Endothelial cell of umbilical vein (primary cell): ENCODE measurements around the gene ANKRD36C. TPM values are rescaled to one million over a fixed set of nuclear protein-coding genes. Genes with fewer than 3 reads are reported as not detected.
"Not testable (repeated sequence)": the region's sequence is repeated elsewhere in the genome, so short reads cannot be mapped to it uniquely, and the experiment has no call there.

ENCODE experiments used
- BruUV-seq: library from RNA; stranded (reverse); fragments of 400-500 nt; replicated peaks from 2 replicates; lab custom pipeline; 2021; lab: Mats Ljungman, UMichigan
- CTCF ChIA-PET: fragments of 300-600, 350-600 bp; sonication (Branson Sonifier 250); formaldehyde crosslinking; loops from one replicate; lab custom pipeline; 2021; ENCODE audit warnings: antibody characterized with exemption, inconsistent platforms; lab: Charles Lee
- POLR2A ChIA-PET: fragments of 300-600, 350-600 bp; sonication (Branson Sonifier 250); formaldehyde crosslinking; loops from one replicate; lab custom pipeline; 2021; ENCODE audit warnings: antibody characterized with exemption, inconsistent platforms; lab: Charles Lee
- DNase-seq: peaks from one replicate; pipeline ENCODE4 v3.0.0-alpha.2; 2011; ENCODE audit warnings: low read depth, low spot score
- FAIRE-seq: peaks from 2 replicates; lab custom pipeline; 2011; peaks lifted over from hg19 to GRCh38; lab: Jason Lieb, UNC
- H2AFZ ChIP-seq: 2 replicates; pipeline ENCODE4 v1.6.0; 2012; ENCODE audit warnings: low read depth, low read length, control low read depth, inconsistent platforms
- H3K27ac ChIP-seq: 2 replicates; pipeline ENCODE4 v1.5.1; 2011; ENCODE audit warnings: low read depth, mild to moderate bottlenecking, control low read depth, low read length, moderate library complexity; ENCODE audit not compliant: insufficient read depth
- H3K27me3 ChIP-seq, 2 experiments: 2 replicates each; pipeline versions ENCODE4 v1.6.0 to v1.6.1; 2011; ENCODE audit warnings: low read length in 2 of 2, mixed read lengths in 1 of 2; ENCODE audit not compliant: control insufficient read depth in 2 of 2, insufficient read depth in 2 of 2
- H3K36me3 ChIP-seq, 2 experiments: 2 replicates in 1 of 2; 3 replicates in 1 of 2; pipeline ENCODE4 v1.5.1; 2011; ENCODE audit warnings: low read length in 2 of 2, mild to moderate bottlenecking in 1 of 2, moderate library complexity in 1 of 2; ENCODE audit not compliant: control insufficient read depth in 2 of 2, insufficient read depth in 2 of 2; ENCODE audit errors: extremely low read depth in 1 of 2
- H3K4me1 ChIP-seq: 3 replicates; pipeline ENCODE4 v1.5.1; 2011; ENCODE audit warnings: mild to moderate bottlenecking, low read length; ENCODE audit not compliant: control insufficient read depth, insufficient read depth; ENCODE audit errors: extremely low read depth
- H3K4me2 ChIP-seq: 2 replicates; pipeline ENCODE4 v1.6.1; 2011; ENCODE audit warnings: low read length, control low read depth, mixed read lengths; ENCODE audit not compliant: insufficient read depth
- H3K4me3 ChIP-seq, 3 experiments: fragments of 200-600 bp in 1 of 3; sonication (generic), shearing (Covaris generic) in 1 of 3; replicated peaks in 1 of 3; 2 replicates each; pipeline ENCODE4 v1.5.1; 2011 to 2016; ENCODE audit warnings: control low read depth in 3 of 3, low read length in 3 of 3, mild to moderate bottlenecking in 2 of 3, inconsistent platforms in 1 of 3, low read depth in 1 of 3, moderate library complexity in 1 of 3; ENCODE audit not compliant: insufficient read depth in 1 of 3
- H3K79me2 ChIP-seq: 2 replicates; pipeline ENCODE4 v1.6.0; 2012; ENCODE audit warnings: low read length, inconsistent platforms; ENCODE audit not compliant: control insufficient read depth, insufficient read depth
- H3K9ac ChIP-seq: replicated peaks from 2 replicates; pipeline ENCODE3; 2011; ENCODE audit warnings: low read length, control low read depth; ENCODE audit not compliant: insufficient read depth; ENCODE audit errors: extremely low read depth
- H3K9me1 ChIP-seq: replicated peaks from 3 replicates; pipeline ENCODE4 v1.6.0; 2011; ENCODE audit warnings: mild to moderate bottlenecking, low read length; ENCODE audit not compliant: control insufficient read depth, insufficient read depth; ENCODE audit errors: extremely low read depth
- H3K9me3 ChIP-seq: replicated peaks from 2 replicates; pipeline ENCODE4 v1.5.1; 2012; ENCODE audit warnings: low read length, inconsistent platforms; ENCODE audit not compliant: control insufficient read depth, insufficient read depth
- H4K20me1 ChIP-seq: replicated peaks from 2 replicates; pipeline ENCODE3; 2011; ENCODE audit warnings: mild to moderate bottlenecking, low read length; ENCODE audit not compliant: control insufficient read depth, insufficient read depth; ENCODE audit errors: extremely low read depth
- dilution Hi-C: fragments of 300-500 bp; cut with MboI; formaldehyde crosslinking; loops from one replicate; pipeline ENCODE4 v1.15.0; 2019; ENCODE audit warnings: low sequenced_read_pairs; ENCODE audit not compliant: extremely low pct_ligation_motif_present
- intact Hi-C: fragments of 100-400 bp; cut with micrococcal nuclease; formaldehyde crosslinking; loops from one replicate; pipeline ENCODE4 v1.10.0; 2022
- polyA plus RNA-seq, 4 experiments: library from polyadenylated mRNA; depleted of rRNA in 3 of 4; stranded (reverse) in 3 of 4; unstranded in 1 of 4; fragments of >200 nt; gene quantifications; 2 replicates each; pipeline versions ENCODE4 v1.2.1 to v1.2.3, GENCODE V29; 2011 to 2012; ENCODE audit warnings: missing spikeins in 1 of 4
- total RNA-seq: library from RNA; stranded (reverse); gene quantifications from 2 replicates; pipeline ENCODE4 v1.2.3, GENCODE V29; 2021

Gene ANKRD36C
- total and polyA plus RNA-seq, 2 donors (not counting 3 experiments of a cell fraction or from before 2014, with no cell fraction given), result 4.4 to 108 TPM

- H3K9me3 ChIP-seq, H3K9ac ChIP-seq, DNase-seq, CTCF ChIA-PET, H3K36me3 ChIP-seq, FAIRE-seq, H3K27ac ChIP-seq, H3K4me1 ChIP-seq, dilution Hi-C loops, H3K79me2 ChIP-seq, H3K4me3 ChIP-seq, H3K4me2 ChIP-seq, H3K9me1 ChIP-seq, H3K27me3 ChIP-seq, POLR2A ChIA-PET, intact Hi-C loops, H4K20me1 ChIP-seq, H2AFZ ChIP-seq: not testable (repeated sequence)
- BruUV-seq, result TSS peak; percentile 70
Measured at GRCh38 chr2:95867047-95867677, 124.5 kb downstream of the ANKRD36C start.

DNA sequence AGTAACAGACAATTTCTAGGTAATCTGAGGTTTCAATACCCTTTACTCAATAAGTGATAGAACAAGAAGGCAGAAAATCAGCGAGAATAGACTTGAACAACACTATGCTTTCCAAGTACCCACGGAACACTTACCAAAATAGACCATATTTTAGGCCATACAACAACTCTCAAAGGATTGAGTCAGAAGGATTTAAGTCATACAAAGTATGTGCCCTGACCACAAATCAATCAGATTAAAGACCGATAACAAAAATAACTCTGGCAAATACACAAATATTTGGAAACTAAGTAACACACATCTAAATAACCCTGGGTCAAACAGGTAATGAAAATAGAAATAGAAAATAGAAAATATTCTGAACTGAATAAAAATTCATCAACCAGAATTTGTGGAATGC lies 129.5 kb downstream of the ANKRD36C start:
- H3K4me3 ChIP-seq, intact Hi-C loops, H3K36me3 ChIP-seq, CTCF ChIA-PET, H3K4me2 ChIP-seq, H3K27ac ChIP-seq, dilution Hi-C loops, H3K9ac ChIP-seq, H3K9me3 ChIP-seq, DNase-seq, H3K9me1 ChIP-seq, H3K27me3 ChIP-seq, H4K20me1 ChIP-seq, H2AFZ ChIP-seq, POLR2A ChIA-PET, H3K79me2 ChIP-seq, H3K4me1 ChIP-seq, FAIRE-seq, BruUV-seq: not testable (repeated sequence)
